GM12878 (cell line): ENCODE data around the gene SLC1A2. TPM values are rescaled to one million over a fixed set of nuclear protein-coding genes. Genes with fewer than 3 reads are reported as not detected.

ENCODE experiments used
- ATAC-seq: fragments of 200-7000 bp; cut with Tn5 transposase; 3 replicates; pipeline ENCODE4 v1.9.1; 2020; ENCODE audit warnings: mild to moderate bottlenecking, moderate library complexity
- BruUV-seq: library from RNA; stranded (reverse); fragments of 400-500 nt; replicated peaks from 2 replicates; lab custom pipeline; 2021; lab: Mats Ljungman, UMichigan
- CTCF ChIA-PET: fragments of 300-600 bp; sonication (Branson Sonifier 250); formaldehyde crosslinking; extraction: SDS; loops from one replicate; lab custom pipeline; 2021; ENCODE audit warnings: inconsistent platforms; lab: Yijun Ruan, JAX
- POLR2A ChIA-PET: fragments of 350-600 bp; formaldehyde crosslinking; extraction: SDS; loops from one replicate; lab custom pipeline; 2021; ENCODE audit warnings: inconsistent platforms; lab: Charles Lee
- RAD21 ChIA-PET: fragments of 300-600 bp; sonication (Branson Sonifier 250); formaldehyde crosslinking; loops from one replicate; lab custom pipeline; 2023; ENCODE audit warnings: antibody characterized with exemption; ENCODE audit not compliant: unreplicated experiment; lab: Charles Lee
- SMC1A ChIA-PET: fragments of 300-600 bp; sonication (Branson Sonifier 250); formaldehyde crosslinking; loops from one replicate; lab custom pipeline; 2023; ENCODE audit not compliant: unreplicated experiment, uncharacterized antibody; lab: Charles Lee
- DNase-seq: peaks from one replicate; pipeline ENCODE4 v3.0.0-alpha.2; 2011; ENCODE audit warnings: low read depth, low spot score
- FAIRE-seq: peaks from 3 replicates; lab custom pipeline; 2011; peaks lifted over from hg19 to GRCh38; lab: Jason Lieb, UNC
- H2AFZ ChIP-seq: 2 replicates; pipeline ENCODE4 v1.6.0; 2011; ENCODE audit warnings: low read depth, low read length, control low read depth; ENCODE audit not compliant: control insufficient read depth
- H3K27ac ChIP-seq: 2 replicates; pipeline ENCODE4 v1.5.1; 2011; ENCODE audit warnings: control low read depth; ENCODE audit not compliant: control insufficient read depth, insufficient read depth
- H3K27me3 ChIP-seq, 2 experiments: replicated peaks in 1 of 2; 2 replicates each; pipeline versions ENCODE4 v1.6.0 to v1.6.1; 2011; ENCODE audit warnings: low read length in 1 of 2; ENCODE audit not compliant: control insufficient read depth in 2 of 2, insufficient read depth in 2 of 2
- H3K36me3 ChIP-seq, 2 experiments: 2 replicates each; pipeline ENCODE4 v1.5.1; 2011; ENCODE audit warnings: low read length in 1 of 2; ENCODE audit not compliant: control insufficient read depth in 2 of 2, insufficient read depth in 2 of 2
- H3K4me1 ChIP-seq: 2 replicates; pipeline ENCODE4 v1.6.1; 2011; ENCODE audit warnings: mild to moderate bottlenecking, low read length, moderate library complexity, mixed read lengths; ENCODE audit not compliant: control insufficient read depth, insufficient read depth
- H3K4me2 ChIP-seq: 2 replicates; pipeline ENCODE4 v1.6.0; 2011; ENCODE audit warnings: control low read depth; ENCODE audit not compliant: control insufficient read depth, insufficient read depth
- H3K4me3 ChIP-seq: fragments of 200-600 bp; sonication (generic); 2 replicates; pipeline ENCODE4 v1.5.1; 2016
- H3K79me2 ChIP-seq: 2 replicates; pipeline ENCODE4 v1.6.0; 2011; ENCODE audit warnings: low read length; ENCODE audit not compliant: control insufficient read depth, insufficient read depth
- H3K9ac ChIP-seq: 2 replicates; pipeline ENCODE4 v1.8.0; 2011; ENCODE audit warnings: low read length, control low read depth, mixed read lengths; ENCODE audit not compliant: control insufficient read depth, insufficient read depth
- H3K9me3 ChIP-seq: replicated peaks from 3 replicates; pipeline ENCODE4 v1.5.1; 2011; ENCODE audit warnings: mild to moderate bottlenecking, low read length; ENCODE audit not compliant: control insufficient read depth, insufficient read depth
- H4K20me1 ChIP-seq: 2 replicates; pipeline ENCODE4 v1.6.0; 2011; ENCODE audit not compliant: control insufficient read depth, insufficient read depth
- CTCF ChIP-seq, 3 experiments: IDR thresholded peaks in 2 of 3; conservative IDR thresholded peaks in 1 of 3; 2 replicates each; pipeline ENCODE4 v1.5.1; 2011; ENCODE audit warnings: low read depth in 3 of 3, low read length in 3 of 3, mild to moderate bottlenecking in 3 of 3, control low read depth in 2 of 3, moderate library complexity in 2 of 3, inconsistent platforms in 1 of 3, mixed read lengths in 1 of 3; ENCODE audit not compliant: control insufficient read depth in 2 of 3, insufficient read depth in 1 of 3; ENCODE audit errors: extremely low read depth in 1 of 3
- MYB ChIP-seq: fragments of 150-350 bp; IDR thresholded peaks from 2 replicates; pipeline ENCODE4 v1.6.1; 2014; ENCODE audit warnings: mild to moderate bottlenecking, low read depth, low read length, borderline replicate concordance
- POLR2A ChIP-seq: IDR thresholded peaks from 2 replicates; pipeline ENCODE4 v1.6.1; 2011; ENCODE audit warnings: low read depth, mild to moderate bottlenecking, low read length
- RAD21 ChIP-seq: IDR thresholded peaks from 2 replicates; pipeline ENCODE4 v1.6.1; 2011; ENCODE audit warnings: mild to moderate bottlenecking, low read depth, low read length, moderate library complexity; ENCODE audit not compliant: insufficient read depth
- SMC3 ChIP-seq: IDR thresholded peaks from 2 replicates; pipeline ENCODE4 v1.6.1; 2011; ENCODE audit warnings: low read length, improper control_type of control experiment, borderline replicate concordance
- WGBS: methylation state at CpG from one replicate; pipeline ENCODE4 v1.1.6; 2016; ENCODE audit warnings: low lambda C conversion rate; ENCODE audit not compliant: insufficient replicate concordance, insufficient coverage; ENCODE audit errors: missing lambda C conversion rate; 5-methylcytosine and 5-hydroxymethylcytosine counted together
- in situ Hi-C: fragments of 300-500 bp; cut with MboI; formaldehyde crosslinking; loops from 9 replicates; pipeline ENCODE4 v1.14.3; 2018; ENCODE audit warnings: mixed read lengths
- intact Hi-C: fragments of 100-400 bp; cut with micrococcal nuclease; formaldehyde crosslinking; loops from one replicate; pipeline ENCODE4 v1.14.2; 2022; ENCODE audit not compliant: unreplicated experiment
- polyA plus RNA-seq, 11 experiments: library from polyadenylated mRNA; depleted of rRNA in 4 of 11; unstranded in 6 of 11; stranded (reverse) in 5 of 11; fragments of >200 nt; fragmentation: Nextera tagmentation in 4 of 11; fragmentation: Illumina TruSeq in 1 of 11; extraction: Ambion mirVana in 4 of 11; extraction: Trizol in 1 of 11; gene quantifications; 1 replicate in 1 of 11; 2 replicates in 10 of 11; pipeline versions ENCODE4 v1.2.1 to v1.2.3, GENCODE V29; 2011 to 2016; ENCODE audit warnings: inconsistent platforms in 2 of 11, missing spikeins in 2 of 11, low read depth in 1 of 11
- total RNA-seq, 4 experiments: library from RNA; depleted of rRNA in 3 of 4; stranded (reverse); fragments of >200 nt in 3 of 4; fragmentation: Illumina TruSeq in 1 of 4; extraction: Trizol in 1 of 4; gene quantifications; 2 replicates each; pipeline versions ENCODE4 v1.2.1 to v1.2.3, GENCODE V29; 2013 to 2021

SLC1A2 gene
- total and polyA plus RNA-seq, 10 of the 15 experiments (the other 5 are each of a cell fraction or from before 2014, with no cell fraction given) = 0.01 to 0.84 (median 0.22) TPM; not detected in 1

- no peaks in the 10 kb centered on the region for H3K79me2 ChIP-seq
- WGBS = 21% methylated on average over 2 of the region's 2 CpGs
- FAIRE-seq (no peak), DNase-seq (no peak), ATAC-seq (peak; percentile 31; the same call in 1 of the 3 replicates)
- no peak overlapping the region for H3K27ac ChIP-seq
- TF ChIP-seq POLR2A (no peak), CTCF (IDR thresholded peaks at IDR 0.05 in 2 of 3, conservative IDR thresholded peaks at IDR 0.05 in 1 of 3; ENCODE audit: control insufficient read depth in 2 of 3, extremely low read depth in 1 of 3, insufficient read depth in 1 of 3, low read depth in 3 of 3, low read length in 3 of 3) (peak; percentile 40 to 45 (median 44); a peak in 5 of 6 replicates), SMC3 (0 out of 2 replicates have a peak, but pooled peaks have one; percentile 23), MYB (no peak), RAD21 (peak; percentile 59)
- CTCF ChIA-PET = interaction anchor here (1.0 to 2.5 kb wide), 9 partner anchors 9 to 826 kb away, joined by 3 to 8 read pairs (median 3); no protein-coding TSS in a partner anchor
- intact Hi-C loops = loop anchor here (5.0 kb wide), 1 partner anchor 905 kb away; no protein-coding TSS in a partner anchor
- H3K4me3 ChIP-seq = no peak overlapping the region
- no peaks in the 10 kb centered on the region for H3K4me1 ChIP-seq
- SMC1A ChIA-PET = interaction anchor here (1.0 to 1.4 kb wide), 4 partner anchors 9 to 487 kb away, joined by 3 to 5 read pairs (median 3); no protein-coding TSS in a partner anchor
- in situ Hi-C loops = loop anchor here (10.0 kb wide), 1 partner anchor 827 kb away; no protein-coding TSS in a partner anchor
- H3K4me2 ChIP-seq = no peak overlapping the region
- POLR2A ChIA-PET = no interaction called here
- no peaks in the 10 kb centered on the region for H4K20me1 ChIP-seq
- no peaks in the 10 kb centered on the region for H3K9me3 ChIP-seq
- no peak overlapping the region for H2AFZ ChIP-seq
- RAD21 ChIA-PET = interaction anchor here (0.6 to 1.3 kb wide), 5 partner anchors 13 to 888 kb away, joined by 3 to 4 read pairs (median 3); no protein-coding TSS in a partner anchor
- H3K9ac ChIP-seq = no peak overlapping the region
- no peaks in the 10 kb centered on the region for H3K36me3 ChIP-seq
- no TSS peak for BruUV-seq
- H3K27me3 ChIP-seq = peaks cover 2 to 12% of the 10 kb centered on the region in 2 experiments; a peak in 3 of 4 replicates
These were observed 7.1 kb downstream of the SLC1A2 start for GRCh38 chr11:35412285-35412684.
